HG02943 (cell line): ENCODE results near the gene QSOX1.
"Not testable (repeated sequence)": the region's sequence is repeated elsewhere in the genome, so short reads cannot be mapped to it uniquely, and the experiment has no call there.

ENCODE experiments used
- ATAC-seq: cut with Tn5 transposase; IDR thresholded peaks from one replicate; pipeline ENCODE4 v1.9.1; 2021; ENCODE audit warnings: mild to moderate bottlenecking, low read depth, moderate library complexity; ENCODE audit not compliant: unreplicated experiment

The QSOX1 gene

GRCh38 chr1:180185971-180186645 lies 31.4 kb downstream of the QSOX1 start:
- ATAC-seq = no peak

DNA sequence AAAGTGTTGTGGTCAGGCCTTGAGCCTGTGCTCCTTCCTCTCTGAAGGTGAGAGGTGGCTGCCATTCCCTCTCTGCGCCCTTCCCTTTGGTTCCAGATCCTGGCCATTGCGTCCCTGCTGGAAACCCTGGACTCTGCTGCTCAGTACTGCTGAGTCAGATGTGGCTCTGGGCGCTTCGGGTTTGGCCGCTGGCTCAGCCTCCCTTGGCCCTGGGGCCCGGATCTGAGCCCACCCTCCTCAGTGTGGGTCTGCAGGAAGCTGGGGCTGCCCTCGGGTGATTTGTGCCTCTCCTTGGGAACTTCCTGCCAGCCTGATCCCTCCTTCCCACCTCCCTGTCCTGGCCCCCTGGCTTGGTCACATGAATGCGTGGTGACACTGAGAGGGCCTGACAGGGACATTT lies 32.2 kb downstream of the QSOX1 start:
- no peak for ATAC-seq

DNA sequence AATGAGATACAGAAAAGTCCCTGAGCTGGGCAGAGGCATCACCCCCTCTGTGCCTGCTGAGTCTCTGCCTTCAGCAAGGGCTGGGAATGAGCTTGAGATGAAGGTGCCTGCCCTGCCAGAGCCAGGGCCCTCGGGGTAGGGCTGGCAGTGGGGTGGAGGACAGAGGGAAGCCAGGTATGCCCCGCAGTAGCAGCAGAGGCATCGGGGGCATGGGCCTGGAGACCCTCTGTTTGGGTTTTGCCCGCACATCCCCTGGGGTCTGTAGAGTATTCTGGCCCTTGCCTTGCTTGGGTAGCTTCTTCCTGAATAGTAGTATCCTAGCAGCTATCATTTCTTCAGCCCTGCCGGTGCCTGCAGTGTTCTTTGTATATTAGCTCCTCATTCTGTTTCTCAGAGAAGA lies 33.0 kb downstream of the QSOX1 start:
- ATAC-seq = no peak

- no peak for ATAC-seq
Measured at GRCh38 chr1:180188091-180188506, 33.4 kb downstream of the QSOX1 start.

- ATAC-seq = no peak
Measured at GRCh38 chr1:180188684-180189175, 34.1 kb downstream of the QSOX1 start.

- no peak for ATAC-seq
Measured at GRCh38 chr1:180190091-180190490, 35.4 kb downstream of the QSOX1 start.

GRCh38 chr1:180192172-180192571 lies 37.5 kb downstream of the QSOX1 start:
- ATAC-seq = no peak

- no peak for ATAC-seq
Measured at GRCh38 chr1:180193141-180194047, 38.7 kb downstream of the QSOX1 start.

DNA sequence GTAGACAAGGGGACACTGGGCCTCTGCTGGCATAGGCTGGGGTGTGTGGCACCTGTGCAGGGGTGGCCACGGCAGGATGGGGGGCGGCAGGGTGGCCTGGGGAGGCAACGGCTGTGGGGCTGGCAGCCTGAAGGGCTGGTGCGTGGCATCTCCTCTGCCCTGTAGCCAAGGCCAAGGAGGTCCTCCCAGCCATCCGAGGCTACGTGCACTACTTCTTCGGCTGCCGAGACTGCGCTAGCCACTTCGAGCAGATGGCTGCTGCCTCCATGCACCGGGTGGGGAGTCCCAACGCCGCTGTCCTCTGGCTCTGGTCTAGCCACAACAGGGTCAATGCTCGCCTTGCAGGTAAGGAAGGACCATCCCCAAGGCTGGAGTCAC lies 39.4 kb downstream of the QSOX1 start:
- no peak for ATAC-seq

DNA sequence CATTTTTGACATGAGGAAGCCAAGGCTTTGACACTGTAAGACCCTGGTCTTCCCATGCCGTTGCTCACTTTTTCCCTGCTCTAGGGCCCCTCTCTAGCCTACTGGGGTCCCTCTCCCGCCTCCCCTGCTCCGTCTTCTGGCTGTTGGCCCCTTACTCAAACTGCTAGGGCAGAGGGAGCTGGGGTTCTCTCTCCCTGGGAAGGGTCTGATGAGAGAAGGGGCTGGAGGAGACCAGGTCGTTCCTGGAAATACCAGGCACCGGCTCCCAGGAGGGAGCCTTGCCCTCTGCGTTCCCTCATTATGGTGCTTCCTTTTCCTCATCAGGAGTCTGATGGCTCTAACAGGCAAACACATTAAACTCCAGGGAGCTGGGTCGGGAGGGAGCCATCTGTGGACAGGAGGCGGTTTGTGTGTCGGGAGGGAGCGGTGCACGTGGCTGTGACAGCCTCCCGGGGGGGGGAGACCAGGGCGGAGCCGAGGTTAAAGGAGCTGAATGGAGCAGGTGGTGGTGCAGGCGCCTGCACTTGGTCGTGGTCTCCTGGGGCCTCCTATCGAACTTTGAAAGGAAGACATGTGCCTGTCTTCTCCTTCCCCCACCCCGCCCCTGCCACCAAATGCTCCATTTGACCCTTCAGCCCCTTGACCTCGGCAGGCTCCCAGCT lies 40.0 kb downstream of the QSOX1 start:
- no peak for ATAC-seq

GRCh38 chr1:180195401-180195800 lies 40.7 kb downstream of the QSOX1 start:
- ATAC-seq = no peak

GRCh38 chr1:180195916-180196315 lies 41.2 kb downstream of the QSOX1 start:
- ATAC-seq = no peak

- no peak for ATAC-seq
Measured at GRCh38 chr1:180196436-180197003, 41.9 kb downstream of the QSOX1 start.

DNA sequence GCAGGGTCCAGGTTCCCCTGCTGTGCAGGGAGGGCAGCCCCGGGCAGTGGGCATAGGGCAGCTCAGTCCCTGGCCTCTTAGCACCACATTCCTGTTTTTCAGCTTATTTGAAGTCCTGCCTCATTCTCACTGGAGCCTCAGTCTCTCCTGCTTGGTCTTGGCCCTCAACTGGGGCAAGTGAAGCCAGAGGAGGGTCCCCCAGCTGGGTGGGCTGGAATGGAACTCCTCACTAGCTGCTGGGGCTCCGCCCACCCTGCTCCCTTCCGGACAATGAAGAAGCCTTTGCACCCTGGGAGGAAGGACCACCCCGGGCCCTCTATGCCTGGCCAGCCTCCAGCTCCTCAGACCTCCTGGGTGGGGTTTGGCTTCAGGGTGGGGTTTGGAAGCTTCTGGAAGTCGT lies 42.6 kb downstream of the QSOX1 start:
- no peak for ATAC-seq

DNA sequence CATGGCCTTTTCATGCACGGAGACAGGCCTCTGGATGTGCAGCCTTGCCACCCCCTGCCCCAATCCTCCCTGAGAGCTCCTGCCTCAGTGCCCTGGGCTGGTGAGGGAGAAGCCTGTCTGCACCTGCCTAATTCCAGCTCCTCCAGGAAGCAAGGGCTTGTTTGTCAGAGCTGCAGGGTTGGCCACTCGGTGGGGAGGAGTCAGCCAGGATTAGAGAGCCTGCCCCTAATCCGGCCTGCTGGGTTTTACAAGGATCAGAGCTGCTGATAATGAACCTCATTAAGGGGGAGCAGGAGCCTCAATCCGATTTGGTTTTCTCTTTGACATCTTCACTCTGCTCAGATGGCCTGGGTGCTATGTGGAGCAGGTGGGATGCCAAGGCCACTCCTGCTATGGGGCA lies 43.5 kb downstream of the QSOX1 start:
- ATAC-seq = no peak

DNA sequence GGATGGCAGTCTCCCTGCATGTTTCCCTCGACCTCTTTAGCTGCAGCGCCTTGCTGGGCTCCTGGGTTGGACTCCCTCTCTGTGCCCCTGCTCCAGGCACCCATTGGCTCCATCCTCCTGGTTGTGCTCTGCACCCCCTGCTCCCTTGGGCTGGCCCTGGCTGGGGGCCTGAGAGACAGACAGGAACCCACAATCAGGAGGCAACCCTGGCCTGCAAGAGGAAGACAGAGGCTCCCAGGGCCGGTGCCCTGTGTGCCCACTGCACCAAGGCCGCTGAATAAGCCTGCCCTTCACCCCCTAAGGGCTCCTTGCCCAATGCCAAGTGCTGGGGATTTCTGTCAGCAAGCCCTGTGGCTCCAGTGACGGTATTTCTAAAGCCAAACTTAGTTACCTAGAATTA lies 43.9 kb downstream of the QSOX1 start:
- no peak for ATAC-seq

DNA sequence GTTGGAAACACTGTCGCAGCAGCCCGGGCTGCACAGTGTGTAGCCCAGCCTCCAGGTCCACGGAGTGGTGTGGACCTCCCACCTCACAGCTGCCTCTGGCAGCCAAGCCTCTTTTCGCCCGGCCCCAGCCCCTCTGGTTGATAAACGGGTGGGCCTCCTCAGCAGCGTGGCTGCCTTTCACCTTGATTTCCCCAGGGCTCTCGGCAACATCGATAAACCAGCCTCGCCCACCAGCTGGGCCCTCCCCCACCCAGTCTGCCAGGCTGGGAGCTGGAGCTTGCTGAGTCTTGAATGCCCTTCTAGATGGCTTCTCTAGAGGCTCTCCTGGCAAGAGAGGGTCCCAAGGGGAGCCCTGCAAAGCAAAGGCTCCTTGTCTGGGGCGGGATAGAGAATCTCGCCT lies 44.3 kb downstream of the QSOX1 start:
- ATAC-seq = no peak

DNA sequence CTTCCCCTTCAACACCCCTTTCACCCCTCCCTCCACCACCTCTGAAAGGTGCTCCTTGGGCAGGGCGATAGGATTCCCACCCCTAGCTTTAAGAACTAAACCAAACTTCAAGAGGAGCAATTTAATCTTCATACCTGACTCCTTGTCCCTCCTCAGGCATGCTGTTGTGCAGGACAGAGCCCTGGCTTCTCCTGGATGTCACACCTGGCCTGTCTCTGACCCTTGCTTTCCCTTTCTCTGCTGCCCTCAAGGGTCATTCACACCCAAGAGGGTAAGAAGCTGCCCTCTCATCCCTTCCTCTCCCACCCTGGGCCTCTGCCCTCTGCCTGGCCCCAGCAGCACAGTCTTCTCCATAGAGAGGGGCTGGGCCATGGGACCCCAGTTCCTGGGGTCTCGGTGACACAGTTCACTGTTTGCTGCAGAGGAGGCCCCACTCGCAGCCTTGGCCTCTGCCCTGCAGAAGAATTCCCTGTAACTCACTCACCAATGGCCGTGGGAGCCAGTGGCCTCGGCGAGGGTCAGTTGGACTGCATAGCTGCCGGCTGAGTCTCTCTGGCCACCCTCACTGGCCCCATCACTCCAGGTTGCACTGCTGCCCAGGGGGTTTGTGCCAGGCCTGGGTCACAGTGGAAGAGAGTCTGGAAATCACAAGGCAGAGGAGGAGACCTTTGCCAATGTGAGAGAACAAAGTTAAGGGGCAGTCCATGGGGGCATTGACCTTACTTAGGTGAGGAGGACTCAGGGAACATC lies 47.0 kb downstream of the QSOX1 start:
- no peak for ATAC-seq

GRCh38 chr1:180202588-180202987 lies 47.9 kb downstream of the QSOX1 start:
- ATAC-seq = not testable (repeated sequence)

DNA sequence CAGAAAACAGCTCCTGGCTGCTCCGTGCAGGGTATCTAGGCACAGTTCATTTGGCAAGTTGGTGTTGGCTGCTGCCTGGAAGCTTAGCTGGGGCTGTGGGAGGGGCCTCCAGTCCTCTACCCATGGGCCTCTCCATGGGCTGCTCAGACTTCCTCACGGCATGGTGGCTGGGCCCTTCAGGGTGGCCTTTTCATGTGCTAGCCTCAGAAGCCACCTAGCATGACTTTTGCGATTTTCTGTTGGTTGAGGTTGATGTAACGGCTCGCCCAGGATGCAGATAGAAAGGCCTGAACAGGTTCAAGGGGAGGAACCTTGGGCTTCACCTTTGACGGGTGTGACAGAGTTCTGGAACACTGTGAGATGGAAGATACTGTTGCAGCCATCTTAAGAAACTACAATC lies 49.6 kb downstream of the QSOX1 start:
- no peak for ATAC-seq
